H1 (cell line): ENCODE data around the gene RECK.

Experiments used
- EP300 ChIP-seq, 2 experiments: IDR thresholded peaks; 1 replicate in 1 of 2; 2 replicates in 1 of 2; pipeline ENCODE4 v1.6.1; 2011 to 2012; ENCODE audit warnings: low read depth in 2 of 2, low read length in 2 of 2, mild to moderate bottlenecking in 2 of 2, borderline replicate concordance in 1 of 2, inconsistent platforms in 1 of 2, moderate library complexity in 1 of 2
- EZH2 ChIP-seq: fragments of 200-600 bp; sonication (generic); IDR thresholded peaks from 2 replicates; pipeline ENCODE4 v1.7.1; 2012; ENCODE audit warnings: low read depth, mild to moderate bottlenecking, moderate library complexity, low read length, inconsistent platforms; ENCODE audit not compliant: severe bottlenecking
- POLR2A ChIP-seq, 2 experiments: IDR thresholded peaks; 1 replicate in 1 of 2; 2 replicates in 1 of 2; pipeline ENCODE4 v1.6.1; 2011; ENCODE audit warnings: low read depth in 2 of 2, low read length in 2 of 2, mild to moderate bottlenecking in 2 of 2; ENCODE audit errors: control extremely low read depth in 1 of 2
- SIX5 ChIP-seq: IDR thresholded peaks from 2 replicates; pipeline ENCODE4 v1.6.1; 2011; ENCODE audit warnings: mild to moderate bottlenecking, low read depth, low read length
- SP1 ChIP-seq: IDR thresholded peaks from 2 replicates; pipeline ENCODE4 v1.6.1; 2011; ENCODE audit warnings: low read depth, low read length
- SRF ChIP-seq: IDR thresholded peaks from 2 replicates; pipeline ENCODE4 v1.6.1; 2011; ENCODE audit warnings: mild to moderate bottlenecking, low read depth, low read length, moderate library complexity
- YY1 ChIP-seq: IDR thresholded peaks from 2 replicates; pipeline ENCODE4 v1.6.1; 2011; ENCODE audit warnings: low read depth, mild to moderate bottlenecking, low read length
- ZNF274 ChIP-seq: IDR thresholded peaks from 2 replicates; pipeline ENCODE4 v1.7.0; 2012; ENCODE audit warnings: low read length, borderline replicate concordance; ENCODE audit errors: extremely low read depth
- TF ChIP-seq, protein P1 (sequence below), 3 experiments: IDR thresholded peaks; 1 replicate in 2 of 3; 2 replicates in 1 of 3; pipeline versions ENCODE4 v1.5.1 to v1.6.1; 2011; ENCODE audit warnings: low read length in 3 of 3, mild to moderate bottlenecking in 3 of 3, inconsistent platforms in 2 of 3, low read depth in 1 of 3, moderate library complexity in 1 of 3; ENCODE audit not compliant: insufficient read depth in 1 of 3; ENCODE audit errors: control extremely low read depth in 1 of 3
- TF ChIP-seq, protein P2 (sequence below): IDR thresholded peaks from 2 replicates; pipeline ENCODE4 v1.6.1; 2011; ENCODE audit warnings: low read depth, mild to moderate bottlenecking, low read length; ENCODE audit not compliant: insufficient read depth
- TF ChIP-seq, protein P3 (sequence below): IDR thresholded peaks from 2 replicates; pipeline ENCODE4 v1.6.1; 2012; ENCODE audit warnings: inconsistent platforms
- TF ChIP-seq, protein P4 (sequence below): IDR thresholded peaks from 2 replicates; pipeline ENCODE4 v1.6.1; 2011; ENCODE audit warnings: low read length, improper control_type of control experiment

DNA sequence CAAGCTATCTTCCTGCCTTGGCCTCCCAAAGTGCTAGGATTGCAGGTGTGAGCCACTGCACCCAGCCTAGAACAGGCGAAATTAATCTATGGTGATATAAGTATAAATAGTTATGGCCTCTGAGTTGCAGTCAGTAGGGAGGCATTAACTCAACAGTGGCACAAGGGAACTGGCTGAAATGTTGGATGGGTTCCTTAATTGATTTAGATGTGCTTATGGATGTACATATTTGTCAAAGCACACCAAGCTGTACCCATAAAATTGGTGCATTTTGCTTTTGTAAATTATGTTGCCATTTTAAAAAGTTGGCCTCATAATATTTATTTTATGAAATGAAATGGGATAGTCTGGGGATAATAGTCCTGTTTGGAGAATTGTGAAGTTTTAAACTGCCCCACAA, 63.0 kb downstream of the RECK start:
- TF ChIP-seq POLR2A (IDR thresholded peaks at IDR 0.05; ENCODE audit: control extremely low read depth in 1 of 2, low read depth in 2 of 2, low read length in 2 of 2) (no peak), EZH2 (no peak), SIX5 (no peak), SP1 (no peak), YY1 (no peak), EP300 (IDR thresholded peaks at IDR 0.05; ENCODE audit: borderline replicate concordance in 1 of 2, low read depth in 2 of 2, low read length in 2 of 2) (no peak), ZNF274 (no peak), SRF (no peak)
- TF ChIP-seq, protein P1, sequence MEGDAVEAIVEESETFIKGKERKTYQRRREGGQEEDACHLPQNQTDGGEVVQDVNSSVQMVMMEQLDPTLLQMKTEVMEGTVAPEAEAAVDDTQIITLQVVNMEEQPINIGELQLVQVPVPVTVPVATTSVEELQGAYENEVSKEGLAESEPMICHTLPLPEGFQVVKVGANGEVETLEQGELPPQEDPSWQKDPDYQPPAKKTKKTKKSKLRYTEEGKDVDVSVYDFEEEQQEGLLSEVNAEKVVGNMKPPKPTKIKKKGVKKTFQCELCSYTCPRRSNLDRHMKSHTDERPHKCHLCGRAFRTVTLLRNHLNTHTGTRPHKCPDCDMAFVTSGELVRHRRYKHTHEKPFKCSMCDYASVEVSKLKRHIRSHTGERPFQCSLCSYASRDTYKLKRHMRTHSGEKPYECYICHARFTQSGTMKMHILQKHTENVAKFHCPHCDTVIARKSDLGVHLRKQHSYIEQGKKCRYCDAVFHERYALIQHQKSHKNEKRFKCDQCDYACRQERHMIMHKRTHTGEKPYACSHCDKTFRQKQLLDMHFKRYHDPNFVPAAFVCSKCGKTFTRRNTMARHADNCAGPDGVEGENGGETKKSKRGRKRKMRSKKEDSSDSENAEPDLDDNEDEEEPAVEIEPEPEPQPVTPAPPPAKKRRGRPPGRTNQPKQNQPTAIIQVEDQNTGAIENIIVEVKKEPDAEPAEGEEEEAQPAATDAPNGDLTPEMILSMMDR (IDR thresholded peaks at IDR 0.05; ENCODE audit: control extremely low read depth in 1 of 3, insufficient read depth in 1 of 3, low read depth in 1 of 3, low read length in 3 of 3): no peak
- TF ChIP-seq, protein P2, sequence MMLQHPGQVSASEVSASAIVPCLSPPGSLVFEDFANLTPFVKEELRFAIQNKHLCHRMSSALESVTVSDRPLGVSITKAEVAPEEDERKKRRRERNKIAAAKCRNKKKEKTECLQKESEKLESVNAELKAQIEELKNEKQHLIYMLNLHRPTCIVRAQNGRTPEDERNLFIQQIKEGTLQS: no peak
- TF ChIP-seq, protein P3, sequence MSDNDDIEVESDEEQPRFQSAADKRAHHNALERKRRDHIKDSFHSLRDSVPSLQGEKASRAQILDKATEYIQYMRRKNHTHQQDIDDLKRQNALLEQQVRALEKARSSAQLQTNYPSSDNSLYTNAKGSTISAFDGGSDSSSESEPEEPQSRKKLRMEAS: no peak
- TF ChIP-seq, protein P4, sequence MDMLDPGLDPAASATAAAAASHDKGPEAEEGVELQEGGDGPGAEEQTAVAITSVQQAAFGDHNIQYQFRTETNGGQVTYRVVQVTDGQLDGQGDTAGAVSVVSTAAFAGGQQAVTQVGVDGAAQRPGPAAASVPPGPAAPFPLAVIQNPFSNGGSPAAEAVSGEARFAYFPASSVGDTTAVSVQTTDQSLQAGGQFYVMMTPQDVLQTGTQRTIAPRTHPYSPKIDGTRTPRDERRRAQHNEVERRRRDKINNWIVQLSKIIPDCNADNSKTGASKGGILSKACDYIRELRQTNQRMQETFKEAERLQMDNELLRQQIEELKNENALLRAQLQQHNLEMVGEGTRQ: no peak
